ENCODE measurements around the gene C16orf92.

C16orf92 gene

DNA sequence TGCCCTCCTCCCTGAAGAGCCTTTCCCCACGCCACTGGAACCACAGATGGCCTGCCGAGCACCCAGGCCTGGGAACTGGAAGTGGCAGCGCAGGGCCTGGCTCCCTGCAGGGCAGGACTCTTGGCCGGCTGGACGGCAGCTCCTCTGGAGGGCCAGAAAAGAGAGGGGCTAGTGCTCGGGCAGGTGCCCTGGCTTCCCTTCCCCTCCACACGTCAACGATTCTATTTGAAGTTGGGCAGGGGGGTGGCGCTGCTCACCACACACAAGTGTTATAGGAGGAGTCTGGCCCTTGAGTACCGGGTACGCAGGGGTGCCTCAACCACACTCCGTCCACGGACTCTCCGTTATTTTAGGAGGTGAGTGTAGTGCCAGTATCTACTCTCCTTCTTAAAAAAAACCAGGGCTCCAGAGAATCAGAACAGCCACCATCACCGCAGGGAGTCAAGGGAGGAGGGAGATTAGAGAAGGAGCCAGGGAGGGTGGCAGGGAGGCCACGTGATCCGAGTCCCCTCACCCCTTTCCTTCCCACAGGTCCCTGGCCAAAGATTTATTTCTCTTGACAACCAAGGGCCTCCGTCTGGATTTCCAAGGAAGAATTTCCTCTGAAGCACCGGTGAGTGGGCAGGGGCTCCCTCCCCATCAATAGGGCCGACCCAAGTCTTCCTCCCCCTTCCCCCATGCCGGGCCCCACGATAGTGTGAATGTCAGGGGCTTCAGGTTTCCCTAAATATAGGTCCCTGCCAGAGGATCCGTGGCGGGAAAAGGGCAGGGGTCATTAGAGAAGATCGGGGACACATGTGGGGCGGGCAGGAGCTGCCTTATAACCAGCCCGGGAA is 41.1 kb downstream of the C16orf92 start:
- TF ChIP-seq CTCF (IDR thresholded peaks at IDR 0.05; ENCODE audit: low read depth, low read length) = peak; percentile 31; the same call in 1 of the 2 replicates
- Histone ChIP-seq H3K27me3 (ENCODE audit: insufficient read depth, low read depth, severe bottlenecking) (no peaks in the 10 kb centered on the region), H3K9me3 (ENCODE audit: severe bottlenecking) (peaks cover 2% of the 10 kb centered on the region), H3K4me3 (ENCODE audit: low read depth, low read length) (peak overlapping the region; percentile 96), H3K27ac (peak overlapping the region; percentile 94), H3K36me3 (peaks cover 48% of the 10 kb centered on the region)
- peak; percentile 83 for DNase-seq

- no peaks in the 10 kb centered on the region for H3K27me3 ChIP-seq (ENCODE audit: insufficient read depth, low read depth, severe bottlenecking)
- peaks cover 2% of the 10 kb centered on the region for H3K9me3 ChIP-seq (ENCODE audit: severe bottlenecking)
- peaks cover 50% of the 10 kb centered on the region for H3K36me3 ChIP-seq
- no peak for DNase-seq
- TF ChIP-seq CTCF (IDR thresholded peaks at IDR 0.05; ENCODE audit: low read depth, low read length) = no peak
- peak overlapping the region; percentile 96 for H3K4me3 ChIP-seq (ENCODE audit: low read depth, low read length)
- peak overlapping the region; percentile 94 for H3K27ac ChIP-seq
These were observed 41.7 kb downstream of the C16orf92 start for GRCh38 chr16:30064729-30065101.

DNA sequence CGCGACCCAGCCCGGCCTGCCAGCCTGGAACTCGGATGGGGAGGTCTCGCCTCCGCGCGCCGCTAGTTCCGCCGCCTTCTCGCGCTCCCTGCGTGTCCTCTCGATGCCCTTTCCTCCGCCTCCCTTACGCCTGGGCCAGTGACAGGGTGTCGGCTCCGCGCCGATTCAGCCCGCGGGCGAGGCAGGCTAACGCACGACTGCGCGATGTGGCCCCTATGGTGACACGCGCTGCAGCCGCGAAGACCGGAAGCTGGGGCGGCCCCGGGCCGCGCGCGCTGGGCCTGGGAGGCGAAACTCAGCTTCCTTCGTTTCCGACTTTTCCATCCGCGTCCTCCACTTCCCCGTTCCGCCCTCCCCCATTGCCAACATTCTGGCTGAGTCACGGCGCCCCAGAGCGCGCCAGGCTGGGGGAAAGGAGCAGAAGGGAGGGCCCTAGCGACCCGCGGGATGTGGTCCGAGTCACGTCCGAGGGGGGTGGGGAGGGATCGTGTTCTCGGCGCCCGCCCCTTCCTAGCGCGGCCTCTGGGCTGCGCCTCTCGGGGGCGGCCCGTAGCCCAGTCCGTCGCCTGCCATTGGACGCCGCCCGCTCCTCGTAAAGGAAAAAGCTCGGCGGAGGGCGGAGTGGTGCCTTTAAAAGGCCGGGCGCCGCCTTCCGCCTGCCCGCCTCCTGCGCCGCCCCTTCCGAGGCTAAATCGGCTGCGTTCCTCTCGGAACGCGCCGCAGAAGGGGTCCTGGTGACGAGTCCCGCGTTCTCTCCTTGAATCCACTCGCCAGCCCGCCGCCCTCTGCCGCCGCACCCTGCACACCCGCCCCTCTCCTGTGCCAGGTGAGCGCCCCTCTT is 42.3 kb downstream of the C16orf92 start, which contains the start of gene ALDOA:
Gene ALDOA (plus strand): TSS at position 659 of the 841 bp plus-strand sequence. CDS start 1,138 bp downstream, outside the sequence.
- no peak for TF ChIP-seq CTCF (IDR thresholded peaks at IDR 0.05; ENCODE audit: low read depth, low read length)
- Histone ChIP-seq H3K36me3 (peaks cover 50% of the 10 kb centered on the region), H3K27me3 (ENCODE audit: insufficient read depth, low read depth, severe bottlenecking) (no peaks in the 10 kb centered on the region), H3K9me3 (ENCODE audit: severe bottlenecking) (peaks cover 2% of the 10 kb centered on the region), H3K4me3 (ENCODE audit: low read depth, low read length) (peak within 1 kb of the TSS; percentile 96), H3K27ac (peak within 1 kb of the TSS; percentile 94)
- peak; percentile 96 for DNase-seq

- H3K36me3 ChIP-seq = peaks cover 59% of the 10 kb centered on the region
- peaks cover 2% of the 10 kb centered on the region for H3K9me3 ChIP-seq (ENCODE audit: severe bottlenecking)
- no peaks in the 10 kb centered on the region for H3K27me3 ChIP-seq (ENCODE audit: insufficient read depth, low read depth, severe bottlenecking)
- peak overlapping the region; percentile 96 for H3K4me3 ChIP-seq (ENCODE audit: low read depth, low read length)
- DNase-seq = peak; percentile 26
- H3K27ac ChIP-seq = peak overlapping the region; percentile 94
- TF ChIP-seq CTCF (IDR thresholded peaks at IDR 0.05; ENCODE audit: low read depth, low read length) = no peak
These were observed 43.2 kb downstream of the C16orf92 start for GRCh38 chr16:30065943-30066760.

DNA sequence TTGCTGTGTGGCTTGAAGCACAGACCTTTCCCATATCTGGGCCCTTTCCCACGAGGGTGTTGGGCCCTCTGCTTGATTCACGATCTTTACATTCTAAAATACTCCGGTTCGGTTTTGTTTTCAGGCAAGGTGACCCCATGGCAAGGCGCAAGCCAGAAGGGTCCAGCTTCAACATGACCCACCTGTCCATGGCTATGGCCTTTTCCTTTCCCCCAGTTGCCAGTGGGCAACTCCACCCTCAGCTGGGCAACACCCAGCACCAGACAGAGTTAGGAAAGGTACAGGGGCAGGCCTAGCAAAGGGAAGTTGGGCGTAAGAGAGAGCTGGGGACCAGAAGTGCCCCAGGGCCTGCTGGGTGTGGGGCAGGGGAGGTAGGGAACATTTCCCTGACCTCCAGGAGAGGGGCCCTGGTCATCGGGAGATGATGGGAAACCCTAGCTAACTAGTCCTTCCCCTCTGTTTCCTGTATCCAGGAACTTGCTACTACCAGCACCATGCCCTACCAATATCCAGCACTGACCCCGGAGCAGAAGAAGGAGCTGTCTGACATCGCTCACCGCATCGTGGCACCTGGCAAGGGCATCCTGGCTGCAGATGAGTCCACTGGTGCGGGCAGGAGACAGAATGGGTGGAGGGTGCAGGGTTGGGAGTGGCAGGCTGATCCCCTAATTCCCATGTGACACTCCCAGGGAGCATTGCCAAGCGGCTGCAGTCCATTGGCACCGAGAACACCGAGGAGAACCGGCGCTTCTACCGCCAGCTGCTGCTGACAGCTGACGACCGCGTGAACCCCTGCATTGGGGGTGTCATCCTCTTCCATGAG is 44.0 kb downstream of the C16orf92 start:
- Histone ChIP-seq H3K4me3 (ENCODE audit: low read depth, low read length) (peak overlapping the region; percentile 96), H3K9me3 (ENCODE audit: severe bottlenecking) (peaks cover 2% of the 10 kb centered on the region), H3K36me3 (peaks cover 67% of the 10 kb centered on the region), H3K27ac (peak overlapping the region; percentile 94), H3K27me3 (ENCODE audit: insufficient read depth, low read depth, severe bottlenecking) (no peaks in the 10 kb centered on the region)
- no peak for DNase-seq
- TF ChIP-seq CTCF (IDR thresholded peaks at IDR 0.05; ENCODE audit: low read depth, low read length) = no peak
